Activated gamma-delta T cell treated with Interleukin-2 at 50 U/mL for 16 hours (primary cell): ENCODE measurements around the gene CACNA2D4.
"Not testable (repeated sequence)": the region's sequence is repeated elsewhere in the genome, so short reads cannot be mapped to it uniquely, and the experiment has no call there.

Experiments used
- DNase-seq: peaks from one replicate; pipeline ENCODE4 v3.0.0-alpha.2; 2020

CACNA2D4 gene

DNA sequence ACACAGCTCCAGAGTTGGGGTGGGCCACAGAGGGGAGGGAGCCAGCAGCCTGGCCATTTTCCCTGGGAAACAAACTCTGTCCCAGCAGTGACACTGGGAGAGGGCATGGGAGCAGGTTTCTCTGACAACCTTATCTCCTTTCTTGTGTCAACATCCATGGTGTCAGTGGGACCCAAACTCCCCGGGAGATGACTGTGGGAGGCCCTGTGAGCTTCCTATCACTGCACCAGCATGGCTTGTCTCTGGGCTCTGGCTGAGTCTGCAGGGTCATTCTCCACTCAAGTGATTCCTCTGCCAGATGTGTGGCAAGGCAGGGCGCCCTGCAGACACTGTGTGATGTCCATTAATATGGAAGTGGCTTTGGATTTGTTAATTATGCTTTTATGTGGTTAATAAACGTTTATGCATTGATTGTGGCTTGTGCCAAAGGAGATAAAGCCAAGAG, 88.0 kb downstream of the CACNA2D4 start:
- DNase-seq = no peak

DNA sequence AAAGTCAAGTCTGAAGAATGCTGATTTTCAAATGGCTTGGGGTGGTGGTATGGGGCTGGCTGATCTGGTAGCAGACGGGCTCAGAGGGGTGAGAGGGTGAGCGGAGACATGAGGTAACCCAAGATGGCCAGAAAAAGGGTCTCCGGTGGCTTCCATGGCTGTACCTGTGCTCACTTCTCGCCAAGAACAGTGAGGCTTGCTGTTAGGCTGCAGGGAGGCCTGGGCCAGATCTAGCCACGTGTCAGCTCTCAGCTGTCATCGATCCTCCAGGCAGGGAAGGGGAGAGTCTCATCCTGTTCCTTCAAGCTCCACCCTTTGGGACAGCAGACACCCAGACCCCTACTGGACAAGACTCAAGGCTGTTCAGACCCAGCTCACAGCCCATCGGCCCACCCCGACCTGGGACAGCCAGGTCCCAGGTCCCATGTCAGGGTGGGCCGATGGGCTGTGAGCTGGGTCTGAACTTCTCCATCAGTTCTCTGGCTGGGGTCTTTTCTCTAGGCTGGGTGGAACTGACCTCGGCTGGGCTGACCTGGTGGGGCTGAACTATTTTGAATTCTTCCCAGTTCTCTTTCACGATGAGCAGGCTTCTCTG, 89.0 kb downstream of the CACNA2D4 start:
- no peak for DNase-seq

DNA sequence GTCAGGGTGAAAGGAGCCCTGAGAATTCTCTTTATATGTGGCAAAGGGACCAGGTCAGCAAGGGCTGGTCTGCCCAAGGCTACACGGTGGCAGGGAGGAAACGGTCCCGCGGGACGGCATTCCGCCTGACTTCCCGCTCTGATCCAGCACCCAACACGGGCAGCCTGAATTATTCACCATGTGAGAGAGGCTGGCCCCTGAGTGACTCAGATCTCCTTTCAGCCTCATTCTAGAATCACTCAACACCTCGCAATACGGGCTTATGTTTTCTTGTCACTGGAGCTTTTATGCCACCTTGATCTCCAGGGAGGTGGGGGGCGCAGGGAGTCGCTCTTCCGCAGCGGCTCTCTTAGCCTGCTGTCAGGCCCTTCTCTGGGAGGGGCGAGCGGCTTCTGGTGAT, 89.6 kb downstream of the CACNA2D4 start:
- no peak for DNase-seq

DNA sequence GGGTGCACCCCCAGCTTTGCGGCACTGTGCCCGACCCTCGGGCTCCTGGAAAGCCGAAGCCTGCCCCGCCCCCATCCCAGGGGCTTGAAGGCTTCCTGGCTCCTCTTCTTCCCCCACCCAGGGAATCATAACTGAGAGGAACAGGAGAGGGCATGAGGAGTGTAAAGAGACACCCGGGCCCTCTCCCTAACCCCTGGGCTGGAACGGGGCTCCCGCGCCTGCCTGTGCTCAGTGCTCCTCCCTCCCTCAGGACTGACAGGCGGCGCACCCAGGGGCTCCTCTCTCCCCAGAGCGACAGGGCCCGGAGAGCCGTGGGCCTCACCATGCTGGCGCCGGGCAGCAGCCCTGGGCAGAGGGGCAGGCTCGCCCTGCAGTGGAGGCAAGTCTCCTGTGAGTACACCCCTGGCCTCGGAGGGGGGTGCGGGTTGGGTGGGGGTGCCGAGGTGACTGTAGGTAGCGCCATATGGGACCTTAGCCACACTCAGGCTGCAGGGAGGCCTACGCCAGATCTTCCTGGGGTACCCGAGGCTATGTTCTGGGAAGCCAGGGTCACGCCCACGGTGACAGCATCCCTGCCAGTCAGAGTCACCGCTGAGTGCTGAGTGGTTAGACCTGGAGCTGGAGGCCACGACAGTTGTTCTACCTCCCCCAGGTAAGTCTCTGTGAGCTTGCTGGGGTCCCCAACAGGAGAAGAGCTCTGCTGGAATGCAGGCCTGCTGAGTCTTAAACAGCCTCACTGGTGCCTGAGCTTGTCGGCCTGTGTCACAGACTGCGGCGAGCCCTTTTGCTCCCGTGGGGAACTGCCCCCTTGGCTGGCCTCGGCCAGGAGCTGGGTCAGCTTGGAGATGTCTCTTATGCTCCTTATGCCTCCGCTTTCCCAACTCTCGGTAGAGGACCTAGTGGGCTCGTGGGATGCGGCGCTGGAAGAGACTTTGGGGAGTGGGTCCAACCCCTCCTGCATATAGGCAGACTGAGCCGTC, 90.3 kb downstream of the CACNA2D4 start:
- DNase-seq = no peak

DNA sequence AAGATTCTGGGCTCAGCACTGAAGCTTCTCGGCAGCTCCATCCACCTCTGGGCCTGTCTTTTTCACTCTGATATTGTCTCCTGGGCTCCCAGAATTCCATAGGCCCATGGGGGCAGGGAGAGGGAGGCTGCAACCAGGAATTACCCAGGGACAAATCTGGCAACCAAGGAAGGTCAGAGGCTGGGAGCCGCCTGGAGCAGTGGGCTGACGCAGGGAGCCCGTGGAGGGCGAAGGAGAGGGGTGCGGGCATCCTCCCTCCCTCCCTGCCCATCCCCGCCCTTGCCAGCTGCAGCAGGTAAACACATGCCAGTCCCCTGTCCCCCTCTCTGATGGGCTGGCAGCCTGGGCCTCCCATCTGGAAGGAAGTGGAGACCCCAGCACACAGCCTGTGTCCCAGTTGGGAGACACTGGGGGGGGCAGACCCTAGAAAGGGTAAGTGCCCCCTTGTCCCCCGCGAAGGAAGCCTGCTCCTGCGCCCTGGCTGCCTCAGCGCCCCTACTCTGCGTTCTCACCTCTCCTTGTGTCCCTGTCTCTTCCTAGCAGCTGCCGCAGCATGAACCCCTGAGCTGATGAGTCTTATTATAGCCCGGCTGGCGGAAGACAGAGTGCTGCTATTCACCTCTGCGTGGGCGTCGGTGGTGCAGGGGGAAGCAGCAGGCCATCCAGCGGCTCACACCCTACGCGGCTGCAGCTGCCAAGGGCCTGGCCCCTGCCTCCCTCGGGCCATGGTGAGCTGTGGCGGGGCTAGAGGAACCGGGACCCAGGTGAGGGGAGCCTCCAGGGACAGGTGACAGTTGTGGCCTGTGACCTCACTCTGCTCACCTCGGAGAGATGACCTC, 91.4 kb downstream of the CACNA2D4 start:
- no peak for DNase-seq

DNA sequence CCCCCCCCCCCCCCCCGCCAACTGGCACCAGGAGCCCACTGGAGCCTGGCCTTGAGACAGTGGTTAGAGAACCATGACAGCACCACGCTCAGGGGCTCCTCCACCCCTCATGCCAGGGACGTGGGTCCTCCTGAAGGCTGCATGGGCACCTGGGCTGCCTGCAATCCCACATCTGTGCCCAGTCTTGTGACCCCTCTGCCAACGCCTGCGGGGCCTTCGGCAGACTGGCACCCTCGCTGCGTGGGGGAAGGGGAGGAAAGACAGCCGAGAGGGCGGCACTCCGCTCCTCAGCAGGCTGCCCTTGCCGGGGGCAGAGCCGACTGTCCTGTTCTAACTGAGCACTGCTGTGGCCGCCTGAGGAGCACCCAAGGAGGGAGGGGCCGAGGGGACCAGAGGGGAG, 92.1 kb downstream of the CACNA2D4 start:
- DNase-seq = no peak

DNA sequence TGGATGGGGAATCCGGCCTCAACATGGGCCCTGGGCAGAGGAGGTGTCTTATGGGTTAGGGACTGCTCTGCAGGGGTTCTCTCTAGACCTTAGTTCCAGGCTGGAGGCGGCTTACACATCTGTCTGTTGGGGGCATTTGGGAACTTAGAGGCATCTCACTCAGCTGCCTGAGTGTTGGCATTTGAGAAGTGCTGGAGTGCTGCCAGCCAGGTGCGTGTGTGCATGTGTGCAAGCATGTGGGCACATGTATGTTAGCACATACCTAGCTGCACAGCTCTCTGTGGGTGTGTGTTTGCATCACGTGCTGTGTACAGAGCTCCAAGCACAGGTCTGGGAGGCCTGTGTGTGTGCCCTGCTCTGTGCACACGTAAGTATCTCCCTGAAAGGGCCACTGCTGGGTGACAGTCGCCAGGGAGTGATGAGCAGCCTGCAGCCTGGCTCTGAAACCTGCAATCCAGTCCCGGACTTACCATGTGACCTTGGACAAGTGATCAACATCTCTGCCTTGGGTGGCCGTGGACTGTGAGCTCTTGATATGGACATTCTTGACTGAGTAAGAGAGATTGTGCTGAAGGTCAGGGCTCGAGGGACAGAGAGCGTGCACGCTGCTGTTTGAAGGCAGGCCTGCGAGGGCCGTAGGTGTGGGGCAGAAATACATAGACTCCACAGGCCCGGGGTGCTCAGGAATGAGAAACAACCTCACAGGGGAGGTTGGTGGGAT, 92.9 kb downstream of the CACNA2D4 start:
- DNase-seq = no peak

DNA sequence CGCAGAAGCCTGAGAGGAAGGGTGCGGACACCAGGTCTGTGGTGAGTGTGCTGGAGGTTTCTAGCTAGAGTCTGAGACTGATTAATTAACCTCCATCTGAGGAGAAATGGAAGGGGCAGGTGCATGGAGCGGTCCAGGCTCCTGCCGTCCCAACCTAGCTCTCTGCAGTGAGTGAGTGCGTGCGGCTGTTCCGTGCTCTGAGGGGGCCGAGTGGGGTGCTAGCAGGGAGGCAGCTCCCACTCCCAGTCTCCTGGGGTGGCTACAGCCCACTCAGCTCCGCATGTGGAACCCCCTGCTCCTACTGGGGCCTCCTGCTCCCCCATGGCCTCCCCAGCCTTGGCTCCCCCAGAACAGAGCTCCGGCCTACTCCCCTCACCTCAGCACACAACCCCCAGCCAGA, 95.2 kb downstream of the CACNA2D4 start:
- no peak for DNase-seq

DNA sequence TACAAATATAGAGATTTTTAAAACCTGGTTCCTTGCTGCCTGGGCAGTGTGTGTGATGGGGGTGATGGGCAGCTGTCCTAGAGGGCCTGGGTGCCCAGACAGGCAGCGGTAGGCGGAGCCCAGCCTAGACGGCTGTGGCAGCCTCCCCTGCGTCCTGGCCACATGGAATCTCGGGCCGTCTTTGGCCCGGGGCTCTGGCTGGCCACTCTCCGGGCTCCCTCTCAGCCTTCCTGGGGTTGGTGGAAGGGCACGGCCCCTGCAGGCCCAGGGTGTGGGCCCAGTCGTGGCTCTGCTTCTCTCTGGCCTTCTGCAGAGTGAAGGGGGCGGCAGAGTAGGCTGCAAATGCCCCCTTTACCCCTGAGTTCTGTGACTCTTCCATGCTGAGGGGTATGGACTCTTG, 95.8 kb downstream of the CACNA2D4 start:
- no peak for DNase-seq

DNA sequence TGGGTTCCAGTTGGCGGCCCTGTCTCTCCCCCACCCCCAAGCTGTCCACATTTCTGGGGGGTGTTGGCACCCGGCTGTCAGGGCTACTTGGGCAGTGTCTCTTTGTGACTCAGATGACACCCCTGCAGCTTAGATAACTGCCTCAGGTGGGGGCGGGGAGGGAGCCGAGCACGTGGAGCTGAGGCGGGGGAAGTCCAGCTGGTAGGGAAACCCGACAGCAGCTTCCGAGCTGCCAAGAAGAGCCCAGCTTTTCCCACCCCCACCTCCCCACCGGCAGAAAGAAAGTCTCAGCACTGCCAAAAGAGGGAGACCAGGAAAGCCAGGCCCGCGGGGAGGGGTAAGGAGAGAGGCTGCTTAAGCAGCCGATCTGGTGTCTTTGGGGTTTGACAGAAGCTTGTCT, 96.6 kb downstream of the CACNA2D4 start:
- DNase-seq = no peak

DNA sequence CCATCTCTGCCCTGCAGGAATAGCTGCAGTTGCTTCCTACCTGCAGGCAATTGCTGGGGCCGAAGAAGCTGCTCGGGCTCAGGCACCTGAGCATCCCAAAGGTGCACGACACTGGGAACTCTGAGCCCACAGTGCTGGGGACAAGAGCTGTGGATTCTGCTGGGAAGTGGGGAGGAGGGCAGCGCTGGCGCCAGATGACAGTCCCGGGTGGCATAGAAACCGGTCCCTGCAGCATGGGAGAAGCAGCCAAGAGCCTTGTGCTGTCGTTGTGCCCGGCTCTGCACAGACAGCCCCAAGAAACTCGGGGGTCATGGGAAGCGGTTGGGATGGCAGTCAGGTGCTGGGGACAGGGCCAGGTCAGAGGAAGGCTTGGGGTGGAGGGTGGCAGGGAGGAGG, 97.6 kb downstream of the CACNA2D4 start:
- DNase-seq = no peak

DNA sequence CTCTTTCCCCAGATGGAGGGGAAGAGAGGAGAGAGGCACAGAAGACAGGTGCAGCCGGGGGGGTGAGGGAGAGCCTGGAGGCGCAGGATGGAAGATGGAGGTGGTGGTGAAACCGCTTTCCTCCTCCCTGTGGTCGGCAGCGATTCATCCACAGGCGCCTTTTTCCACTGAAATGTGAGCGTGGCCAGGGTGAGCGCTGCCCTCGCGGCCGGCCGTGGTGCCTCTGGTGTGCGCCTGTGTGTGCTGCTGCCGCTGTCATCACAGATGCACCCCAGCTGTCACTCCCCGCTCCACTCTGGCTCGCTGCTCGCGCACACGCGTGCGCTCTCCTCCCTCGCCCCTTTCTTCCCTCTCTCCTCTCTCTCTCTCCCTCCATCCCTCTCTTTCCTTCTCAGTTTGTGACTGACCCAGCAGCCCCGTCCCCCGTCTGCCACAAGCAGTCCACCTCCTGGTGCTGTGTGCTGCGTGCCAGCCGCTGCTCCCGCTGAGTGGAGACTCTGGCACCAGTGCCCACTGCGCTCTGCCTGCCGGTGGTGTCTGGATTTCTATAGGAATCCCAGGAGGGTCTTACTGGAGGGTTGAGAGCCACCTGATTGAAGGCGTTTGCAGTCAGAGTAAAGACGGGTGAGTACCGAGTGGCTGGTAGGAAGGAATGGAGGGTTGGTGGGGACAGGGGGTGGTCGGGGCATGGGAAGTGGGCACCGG, 98.1 kb downstream of the CACNA2D4 start, which contains the start of gene LRTM2:
LRTM2 (plus strand) TSS at position 375 of the 705 bp plus-strand sequence. CDS start 7,584 bp downstream, outside the sequence.
- no peak for DNase-seq

DNA sequence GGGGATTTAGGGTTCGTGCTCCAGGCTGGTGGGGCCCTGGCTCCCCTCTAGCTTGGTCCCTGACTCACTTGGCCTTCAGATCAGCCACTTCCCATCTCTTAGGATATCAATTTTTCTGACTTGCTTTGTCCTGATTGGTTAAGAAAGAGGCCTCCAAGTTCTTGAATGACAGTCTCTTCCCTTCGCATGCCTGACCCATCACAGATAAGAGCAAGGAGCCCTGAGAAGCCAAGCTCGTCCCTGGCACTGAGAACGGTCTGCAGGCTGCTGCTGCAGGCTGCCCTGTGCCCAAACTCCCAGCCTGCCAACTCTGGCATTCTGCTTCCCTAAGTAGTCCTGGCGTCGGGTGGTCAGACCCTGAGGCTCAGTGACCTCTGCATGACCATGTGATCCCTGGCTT, 98.9 kb downstream of the CACNA2D4 start:
- DNase-seq = no peak

DNA sequence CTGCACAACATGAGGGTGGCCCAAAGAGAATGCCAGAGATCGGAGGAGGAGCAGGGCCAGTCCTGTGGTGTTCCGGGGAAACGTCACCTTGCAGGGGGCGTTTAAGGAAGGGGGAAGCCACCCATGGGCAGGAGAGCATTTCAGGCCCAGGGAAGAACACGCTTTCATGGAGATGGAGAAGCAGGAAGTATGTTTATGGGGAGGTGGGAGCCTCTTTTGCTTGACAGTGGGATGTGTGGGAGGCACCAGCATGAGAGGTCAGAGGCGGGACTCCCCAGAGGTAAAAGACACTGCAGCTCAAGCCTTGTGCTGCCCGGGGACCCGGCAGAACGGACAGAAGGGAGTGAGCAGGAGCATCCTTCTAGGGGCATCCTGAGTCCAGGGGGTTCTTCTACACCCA, 99.4 kb downstream of the CACNA2D4 start:
- no peak for DNase-seq

DNA sequence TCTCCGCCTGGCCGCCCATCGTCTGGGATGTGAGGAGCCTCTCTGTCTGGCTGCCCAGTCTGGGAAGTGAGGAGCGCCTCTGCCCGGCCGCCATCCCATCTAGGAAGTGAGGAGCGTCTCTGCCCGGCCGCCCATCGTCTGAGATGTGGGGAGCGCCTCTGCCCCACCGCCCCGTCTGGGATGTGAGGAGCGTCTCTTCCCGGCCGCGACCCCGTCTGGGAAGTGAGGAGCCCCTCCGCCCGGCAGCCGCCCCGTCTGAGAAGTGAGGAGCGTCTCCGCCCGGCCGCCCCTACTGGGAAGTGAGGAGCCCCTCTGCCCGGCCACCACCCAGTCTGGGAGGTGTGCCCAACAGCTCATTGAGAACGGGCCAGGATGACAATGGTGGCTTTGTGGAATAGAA, 100.5 kb downstream of the CACNA2D4 start:
- not testable (repeated sequence) for DNase-seq

DNA sequence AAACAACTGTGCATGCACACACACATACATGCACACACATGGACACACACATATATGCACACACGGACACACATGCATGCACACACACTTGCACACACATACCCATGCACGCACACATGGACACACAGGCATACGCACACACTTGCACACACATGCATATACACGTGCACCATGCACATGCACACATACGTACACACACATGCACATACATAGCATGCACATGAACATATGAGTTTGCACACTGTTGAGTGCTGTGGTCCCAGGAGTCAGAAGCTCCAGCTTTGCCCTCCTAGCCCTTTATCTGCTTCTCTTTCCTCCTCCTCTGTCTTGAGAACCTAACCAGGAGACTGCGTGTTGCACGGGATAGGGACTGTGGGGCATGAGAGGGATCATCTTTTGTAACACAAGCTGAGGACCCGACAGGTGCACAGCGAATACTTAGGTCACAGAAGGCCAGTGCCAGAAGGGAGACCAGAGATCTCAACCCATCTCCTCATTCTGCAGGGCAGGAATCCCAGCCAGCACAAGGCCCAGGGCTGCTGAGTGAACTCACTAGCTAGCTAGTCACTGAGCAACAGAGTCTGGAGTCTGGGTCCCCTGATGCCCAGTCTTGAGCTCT, 101.6 kb downstream of the CACNA2D4 start:
- no peak for DNase-seq

DNA sequence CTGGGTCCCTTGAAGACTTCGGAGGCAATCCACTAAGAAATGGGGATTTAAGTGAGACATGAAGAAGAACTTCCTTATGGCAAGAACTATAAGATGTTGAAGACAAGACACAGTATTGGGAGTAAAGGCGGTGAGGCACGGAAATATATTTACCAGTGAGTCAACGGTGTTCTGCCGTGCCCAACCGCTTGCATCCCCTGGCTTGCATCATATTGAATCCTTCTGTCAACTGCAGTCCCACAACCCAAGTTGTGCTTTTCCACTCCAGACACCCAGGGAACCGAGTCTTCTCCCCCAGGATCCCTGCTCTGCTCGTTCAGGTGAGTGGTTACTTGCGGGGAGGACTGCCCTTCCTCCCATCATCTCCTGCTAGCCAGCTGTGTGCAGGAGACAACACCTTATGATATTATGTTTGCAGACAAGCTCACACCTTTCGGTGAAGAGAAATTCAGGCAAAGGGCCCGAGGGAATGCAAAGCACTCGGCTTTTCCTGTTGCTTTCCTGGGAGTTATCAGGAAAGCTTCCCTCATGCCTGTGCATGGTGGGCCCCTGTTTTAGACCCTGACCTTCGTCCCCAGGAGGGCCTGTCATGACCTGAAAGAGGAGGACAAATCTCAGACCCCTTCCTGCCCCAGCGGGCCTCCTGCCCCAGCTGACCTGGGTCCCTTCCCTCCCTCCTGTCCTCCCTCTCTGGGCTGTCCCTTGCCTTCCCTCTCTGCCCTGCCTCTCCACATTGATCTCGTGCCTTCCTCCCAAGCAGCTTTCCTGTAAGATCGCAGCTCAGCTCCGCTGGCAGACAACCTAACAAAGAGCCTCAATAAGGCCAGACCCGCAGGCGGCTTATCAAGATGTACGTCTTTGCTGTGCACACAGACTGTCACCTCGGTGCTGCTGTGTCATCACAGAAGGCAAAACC, 102.4 kb downstream of the CACNA2D4 start:
- no peak for DNase-seq

DNA sequence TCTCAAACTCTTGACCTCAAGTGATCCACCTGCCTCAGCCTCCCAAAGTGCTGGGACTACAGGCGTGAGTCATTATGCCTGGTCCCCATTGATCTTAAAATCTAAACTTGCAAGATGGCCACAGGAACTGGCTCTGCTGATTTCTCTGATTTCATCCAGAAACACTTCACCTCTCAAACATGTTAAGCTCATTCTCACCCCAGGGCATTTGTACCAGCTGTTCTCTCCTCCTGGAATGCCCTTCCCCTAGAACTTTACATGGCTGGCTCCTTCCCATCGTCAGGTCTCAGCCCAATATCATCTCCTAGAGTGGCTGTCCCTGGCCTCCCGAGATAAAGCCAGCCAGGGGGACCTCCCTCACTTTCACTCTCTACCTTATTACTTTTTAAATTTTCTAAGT, 103.3 kb downstream of the CACNA2D4 start:
- no peak for DNase-seq

DNA sequence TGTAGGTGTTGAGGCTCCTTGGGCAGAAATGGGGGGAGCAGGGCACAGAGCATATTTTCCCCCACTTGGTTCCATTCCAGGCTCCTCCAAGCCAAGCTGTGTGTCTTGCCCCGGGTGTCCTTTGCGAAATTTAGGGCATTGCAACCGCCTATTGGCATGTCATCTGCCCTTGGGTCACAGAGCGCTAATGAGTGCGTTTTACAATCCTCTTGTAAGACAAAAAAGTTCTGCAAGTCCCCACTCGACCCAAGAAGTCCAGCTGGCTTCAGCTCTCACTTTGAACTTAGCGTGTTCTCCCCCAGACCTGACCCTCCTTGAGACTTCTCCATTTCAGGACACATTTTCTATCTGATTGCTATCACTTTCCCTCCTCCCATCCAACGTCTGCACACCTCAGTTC, 104.2 kb downstream of the CACNA2D4 start:
- no peak for DNase-seq

DNA sequence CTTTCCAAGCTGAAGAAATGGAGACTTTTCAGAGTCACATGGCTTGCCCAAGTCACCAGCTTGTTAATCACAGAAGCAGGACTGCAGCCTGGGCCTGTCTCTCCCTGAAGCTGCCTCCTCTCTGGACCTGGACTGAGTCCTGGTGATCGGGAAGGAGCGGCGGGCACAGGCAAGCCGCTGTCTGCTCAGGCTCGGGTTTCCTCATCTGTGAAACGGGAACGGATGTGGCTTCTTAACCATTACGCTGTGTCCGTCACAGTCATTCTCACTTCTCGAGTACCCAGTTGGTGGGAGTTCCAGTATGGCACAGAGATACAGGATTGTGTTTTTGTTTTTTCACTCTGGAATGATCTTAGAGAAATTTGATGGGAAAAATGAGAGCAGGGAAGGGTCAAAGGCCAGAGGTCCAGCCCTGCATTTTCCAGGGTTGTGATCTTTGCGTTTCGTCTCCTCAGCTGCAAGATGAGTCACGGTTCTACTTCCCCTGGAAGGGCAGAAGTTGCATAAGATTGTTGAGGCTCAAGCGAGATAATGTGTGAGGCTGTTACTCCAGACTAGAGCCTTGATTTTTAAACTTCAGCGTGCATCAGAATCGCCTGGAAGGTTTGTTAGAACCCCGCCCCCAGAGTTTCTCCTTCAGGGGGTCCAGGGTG, 105.7 kb downstream of the CACNA2D4 start:
- DNase-seq = no peak
